ENCODE data around the gene SFN.
A peak's percentile ranks its signal among the peaks of the same experiment; 100 is the strongest.
"Not testable (repeated sequence)": the region's sequence is repeated elsewhere in the genome, so short reads cannot be mapped to it uniquely, and the experiment has no call there.

The SFN gene

GRCh38 chr1:26862781-26863684 is at the start of gene SFN:
Gene SFN (plus strand): TSS chr1:26863149. CDS start chr1:26863213, 64 bp downstream.
- DNase-seq, result peak; percentile 32 to 41

- no peak for DNase-seq
These were observed 48.6 kb upstream of the SFN start for GRCh38 chr1:26814377-26814776.

GRCh38 chr1:26814893-26815292 is 48.1 kb upstream of the SFN start:
- no peak for DNase-seq

- DNase-seq, result peak in 1 of 2 experiments; percentile 38
These were observed 42.1 kb upstream of the SFN start for GRCh38 chr1:26820784-26821269.

GRCh38 chr1:26822737-26823395 is 40.1 kb upstream of the SFN start:
- no peak for DNase-seq

- no peak for DNase-seq
These were observed 38.2 kb upstream of the SFN start for GRCh38 chr1:26824731-26825130.

- peak; percentile 53 to 73 for DNase-seq
These were observed 36.5 kb upstream of the SFN start, which contains the start of gene ZDHHC18 for GRCh38 chr1:26826261-26827105. Gene ZDHHC18 (plus strand): TSS chr1:26826688. CDS start chr1:26826805, 117 bp downstream.

- no peak for DNase-seq
These were observed 35.8 kb upstream of the SFN start for GRCh38 chr1:26827106-26827604.

GRCh38 chr1:26827663-26828062 is 35.3 kb upstream of the SFN start:
- DNase-seq, result no peak

GRCh38 chr1:26828411-26828991 is 34.4 kb upstream of the SFN start:
- peak in 1 of 2 experiments; percentile 35 for DNase-seq

GRCh38 chr1:26829184-26829911 is 33.6 kb upstream of the SFN start:
- no peak for DNase-seq

- no peak for DNase-seq
These were observed 31.9 kb upstream of the SFN start for GRCh38 chr1:26831059-26831458.

- no peak for DNase-seq
These were observed 31.3 kb upstream of the SFN start for GRCh38 chr1:26831546-26832248.

GRCh38 chr1:26832249-26832960 is 30.5 kb upstream of the SFN start:
- DNase-seq, result no peak

GRCh38 chr1:26833432-26834405 is 29.2 kb upstream of the SFN start:
- DNase-seq, result peak; percentile 68 to 88

- not testable (repeated sequence) for DNase-seq
These were observed 25.3 kb upstream of the SFN start for GRCh38 chr1:26837665-26838064.

- peak; percentile 36 to 49 for DNase-seq
These were observed 24.2 kb upstream of the SFN start for GRCh38 chr1:26838474-26839338.

GRCh38 chr1:26839339-26839722 is 23.6 kb upstream of the SFN start:
- DNase-seq, result no peak
